Measurements from ENCODE around the gene CRCP.

DNA sequence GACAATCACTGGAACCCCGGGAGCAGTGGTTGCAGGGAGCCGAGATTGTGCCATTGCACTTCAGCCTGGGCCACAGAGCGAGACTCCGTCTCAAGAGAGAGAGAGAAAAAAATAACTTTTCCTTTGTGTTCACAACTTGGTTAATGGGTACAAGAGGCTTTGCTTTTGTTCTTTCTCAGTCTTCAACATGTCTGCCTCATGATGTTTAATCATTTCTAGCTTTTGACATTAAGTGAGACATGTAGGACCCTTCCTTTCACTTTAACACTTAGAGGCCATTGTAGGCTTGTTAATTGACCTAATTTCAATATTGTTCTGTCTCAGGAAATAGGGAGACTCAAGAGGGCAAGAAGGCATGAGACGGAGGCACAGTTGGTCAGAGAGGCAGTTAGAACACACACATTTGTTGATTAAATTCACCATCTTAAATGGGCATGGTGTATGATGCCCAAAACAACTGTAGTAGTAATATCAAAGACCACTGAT is 9.3 kb upstream of the CRCP start:
- TF ChIP-seq POLR2A (IDR thresholded peaks at IDR 0.05) (no peak), EP300 (IDR thresholded peaks at IDR 0.05) (no peak)

Data from stomach (tissue), 4 donors.